NCI-H524 (cell line): Measurements from ENCODE around the gene LPCAT1.
A peak's percentile ranks its signal among the peaks of the same experiment; 100 is the strongest.

Experiments used
- DNase-seq, 2 experiments: peaks; one replicate each; lab custom pipeline; 2025; lab: John Stamatoyannopoulos, UW

LPCAT1 gene

GRCh38 chr5:1497795-1498622 lies 25.8 kb downstream of the LPCAT1 start:
- DNase-seq: no peak

GRCh38 chr5:1497242-1497777 lies 26.4 kb downstream of the LPCAT1 start:
- DNase-seq: peak in 1 of 2 experiments; percentile 35

- no peak for DNase-seq
Measured at GRCh38 chr5:1495525-1495897, 28.2 kb downstream of the LPCAT1 start.

GRCh38 chr5:1494780-1495524 lies 28.8 kb downstream of the LPCAT1 start:
- DNase-seq: no peak

- DNase-seq: no peak
Measured at GRCh38 chr5:1493941-1494340, 29.8 kb downstream of the LPCAT1 start.

- DNase-seq: no peak
Measured at GRCh38 chr5:1493413-1493812, 30.3 kb downstream of the LPCAT1 start.

- DNase-seq: no peak
Measured at GRCh38 chr5:1492757-1493156, 31.0 kb downstream of the LPCAT1 start.

GRCh38 chr5:1490376-1490775 lies 33.4 kb downstream of the LPCAT1 start:
- DNase-seq: peak in 1 of 2 experiments; percentile 29

- no peak for DNase-seq
Measured at GRCh38 chr5:1489754-1490153, 34.0 kb downstream of the LPCAT1 start.

GRCh38 chr5:1488882-1489680 lies 34.7 kb downstream of the LPCAT1 start:
- DNase-seq: no peak

GRCh38 chr5:1487079-1487764 lies 36.5 kb downstream of the LPCAT1 start:
- no peak for DNase-seq

GRCh38 chr5:1486271-1486670 lies 37.5 kb downstream of the LPCAT1 start:
- DNase-seq: no peak

GRCh38 chr5:1485579-1486118 lies 38.1 kb downstream of the LPCAT1 start:
- DNase-seq: no peak

- DNase-seq: no peak
Measured at GRCh38 chr5:1484730-1485578, 38.8 kb downstream of the LPCAT1 start.

GRCh38 chr5:1483856-1484729 lies 39.7 kb downstream of the LPCAT1 start:
- no peak for DNase-seq

GRCh38 chr5:1483064-1483463 lies 40.7 kb downstream of the LPCAT1 start:
- no peak for DNase-seq

- DNase-seq: no peak
Measured at GRCh38 chr5:1481959-1482331, 41.8 kb downstream of the LPCAT1 start.

- no peak for DNase-seq
Measured at GRCh38 chr5:1481266-1481958, 42.3 kb downstream of the LPCAT1 start.

- DNase-seq: no peak
Measured at GRCh38 chr5:1480806-1481205, 43.0 kb downstream of the LPCAT1 start.
